Neural cell (in vitro differentiated cells): ENCODE results near the gene NALCN.
A peak's percentile ranks its signal among the peaks of the same experiment; 100 is the strongest.

Experiments used
- EZH2 ChIP-seq: fragments of 200-600, 300-800 bp; shearing (Covaris generic), sonication (generic); IDR thresholded peaks from 2 replicates; pipeline ENCODE4 v1.6.1; 2014; ENCODE audit warnings: antibody characterized with exemption, low read length, borderline replicate concordance, mild to moderate bottlenecking; ENCODE audit not compliant: insufficient read depth, poor library complexity, severe bottlenecking
- POLR2AphosphoS5 ChIP-seq: IDR thresholded peaks from 2 replicates; pipeline ENCODE4 v1.6.1; 2012
- SMC3 ChIP-seq: fragments of 450-650 bp; conservative IDR thresholded peaks from 2 replicates; pipeline ENCODE4 v1.6.1; 2014; ENCODE audit warnings: antibody characterized with exemption, mild to moderate bottlenecking, moderate library complexity; ENCODE audit not compliant: poor library complexity
- TF ChIP-seq, protein P1 (sequence below): fragments of 450-650 bp; IDR thresholded peaks from 2 replicates; pipeline ENCODE4 v1.5.1; 2014; ENCODE audit warnings: antibody characterized with exemption, mild to moderate bottlenecking, moderate library complexity; ENCODE audit not compliant: poor library complexity, severe bottlenecking

GRCh38 chr13:101155920-101156319 lies 260.4 kb downstream of the NALCN start:
- TF ChIP-seq POLR2AphosphoS5 (no peak), SMC3 (no peak), EZH2 (no peak)
- TF ChIP-seq, protein P1, sequence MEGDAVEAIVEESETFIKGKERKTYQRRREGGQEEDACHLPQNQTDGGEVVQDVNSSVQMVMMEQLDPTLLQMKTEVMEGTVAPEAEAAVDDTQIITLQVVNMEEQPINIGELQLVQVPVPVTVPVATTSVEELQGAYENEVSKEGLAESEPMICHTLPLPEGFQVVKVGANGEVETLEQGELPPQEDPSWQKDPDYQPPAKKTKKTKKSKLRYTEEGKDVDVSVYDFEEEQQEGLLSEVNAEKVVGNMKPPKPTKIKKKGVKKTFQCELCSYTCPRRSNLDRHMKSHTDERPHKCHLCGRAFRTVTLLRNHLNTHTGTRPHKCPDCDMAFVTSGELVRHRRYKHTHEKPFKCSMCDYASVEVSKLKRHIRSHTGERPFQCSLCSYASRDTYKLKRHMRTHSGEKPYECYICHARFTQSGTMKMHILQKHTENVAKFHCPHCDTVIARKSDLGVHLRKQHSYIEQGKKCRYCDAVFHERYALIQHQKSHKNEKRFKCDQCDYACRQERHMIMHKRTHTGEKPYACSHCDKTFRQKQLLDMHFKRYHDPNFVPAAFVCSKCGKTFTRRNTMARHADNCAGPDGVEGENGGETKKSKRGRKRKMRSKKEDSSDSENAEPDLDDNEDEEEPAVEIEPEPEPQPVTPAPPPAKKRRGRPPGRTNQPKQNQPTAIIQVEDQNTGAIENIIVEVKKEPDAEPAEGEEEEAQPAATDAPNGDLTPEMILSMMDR = peak; percentile 28
